CD8-positive, alpha-beta memory T cell (primary cell): Measurements from ENCODE around the gene NAV3. TPM values are rescaled to one million over a fixed set of nuclear protein-coding genes. Genes with fewer than 3 reads are reported as not detected.

ENCODE experiments used
- CTCF ChIA-PET: fragments of 350-600 bp; sonication (Branson Sonifier 250); formaldehyde crosslinking; loops from one replicate; lab custom pipeline; 2021; ENCODE audit warnings: antibody characterized with exemption; lab: Charles Lee
- POLR2A ChIA-PET: fragments of 350-600 bp; sonication (Branson Sonifier 250); formaldehyde crosslinking; loops from one replicate; lab custom pipeline; 2021; ENCODE audit warnings: antibody characterized with exemption; lab: Charles Lee
- DNase-seq, 5 donors: peaks; one replicate each; pipeline versions ENCODE4 v3.0.0 to v3.0.0-alpha.2; 2020 to 2022; ENCODE audit warnings: mixed read lengths in 1 of 5
- H3K27ac ChIP-seq: one replicate; pipeline ENCODE4 v1.7.0; 2013; ENCODE audit warnings: low read depth, mild to moderate bottlenecking, low read length, moderate library complexity
- H3K27me3 ChIP-seq: 2 replicates; pipeline ENCODE4 v1.7.0; 2013; ENCODE audit warnings: low read length, mild to moderate bottlenecking; ENCODE audit not compliant: insufficient read depth, poor library complexity, severe bottlenecking
- H3K36me3 ChIP-seq: 2 replicates; pipeline ENCODE4 v1.7.0; 2013; ENCODE audit warnings: mild to moderate bottlenecking, low read length, moderate library complexity; ENCODE audit not compliant: insufficient read depth
- H3K4me1 ChIP-seq: 2 replicates; pipeline ENCODE4 v1.7.0; 2013; ENCODE audit warnings: mild to moderate bottlenecking, low read length, moderate library complexity; ENCODE audit not compliant: insufficient read depth
- H3K4me3 ChIP-seq: 2 replicates; pipeline ENCODE4 v1.7.0; 2013; ENCODE audit warnings: mild to moderate bottlenecking, low read length
- H3K9me3 ChIP-seq: 2 replicates; pipeline ENCODE4 v1.7.0; 2013; ENCODE audit warnings: mild to moderate bottlenecking, low read length
- H3K27ac Mint-ChIP-seq, 8 donors: one replicate each; pipeline ENCODE4 v1.8.0; 2020 to 2021; ENCODE audit warnings: mixed read lengths in 8 of 8, mild to moderate bottlenecking in 6 of 8, inconsistent platforms in 3 of 8, moderate library complexity in 3 of 8
- H3K27me3 Mint-ChIP-seq, 2 donors: one replicate each; pipeline ENCODE4 v1.8.0; 2020 to 2021; ENCODE audit warnings: mixed read lengths in 2 of 2, mild to moderate bottlenecking in 1 of 2, moderate library complexity in 1 of 2
- H3K36me3 Mint-ChIP-seq, 3 donors: one replicate each; pipeline ENCODE4 v1.8.0; 2020 to 2021; ENCODE audit warnings: mixed read lengths in 3 of 3, inconsistent platforms in 1 of 3, mild to moderate bottlenecking in 1 of 3
- H3K4me1 Mint-ChIP-seq, 3 donors: one replicate each; pipeline ENCODE4 v1.8.0; 2020 to 2021; ENCODE audit warnings: mixed read lengths in 3 of 3, inconsistent platforms in 1 of 3, mild to moderate bottlenecking in 1 of 3
- H3K4me3 Mint-ChIP-seq, 7 donors: one replicate each; pipeline ENCODE4 v1.8.0; 2020 to 2021; ENCODE audit warnings: mixed read lengths in 7 of 7, mild to moderate bottlenecking in 6 of 7, moderate library complexity in 4 of 7, inconsistent platforms in 2 of 7
- H3K9me3 Mint-ChIP-seq, 5 donors: one replicate each; pipeline ENCODE4 v1.8.0; 2020 to 2022; ENCODE audit warnings: mixed read lengths in 5 of 5, mild to moderate bottlenecking in 3 of 5, moderate library complexity in 2 of 5, inconsistent platforms in 1 of 5
- polyA plus RNA-seq: library from polyadenylated mRNA; unstranded; fragments of 300-500 nt; fragmentation: Illumina TruSeq; gene quantifications from one replicate; pipeline ENCODE4 v1.2.3, GENCODE V29; 2021
- total RNA-seq, 2 experiments: library from RNA; stranded (reverse); gene quantifications; one replicate each; pipeline ENCODE4 v1.2.3, GENCODE V29; 2021

Gene NAV3
- total and polyA plus RNA-seq, 3 experiments from 2014 or later: not detected

DNA sequence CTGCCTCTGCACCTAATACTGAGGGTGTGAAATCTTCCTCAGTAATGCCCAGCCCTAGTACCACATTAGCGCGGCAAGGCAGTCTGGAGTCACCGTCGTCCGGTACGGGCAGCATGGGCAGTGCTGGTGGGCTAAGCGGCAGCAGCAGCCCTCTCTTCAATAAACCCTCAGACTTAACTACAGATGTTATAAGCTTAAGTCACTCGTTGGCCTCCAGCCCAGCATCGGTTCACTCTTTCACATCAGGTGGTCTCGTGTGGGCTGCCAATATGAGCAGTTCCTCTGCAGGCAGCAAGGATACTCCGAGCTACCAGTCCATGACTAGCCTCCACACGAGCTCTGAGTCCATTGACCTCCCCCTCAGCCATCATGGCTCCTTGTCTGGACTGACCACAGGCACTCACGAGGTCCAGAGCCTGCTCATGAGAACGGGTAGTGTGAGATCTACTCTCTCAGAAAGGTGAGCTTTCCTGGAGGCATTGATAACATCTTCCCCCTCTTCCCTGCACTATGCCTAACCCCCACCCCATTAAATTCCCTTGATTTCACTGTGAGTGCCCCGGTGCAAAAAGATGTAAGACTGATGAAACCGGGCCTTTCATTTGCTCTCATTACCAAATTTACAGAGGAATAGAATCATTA lies 291.4 kb downstream of the NAV3 start:
- Mint-ChIP-seq H3K4me1 (no peaks in the 10 kb centered on the region), H3K27ac (no peak overlapping the region), H3K36me3 (no peaks in the 10 kb centered on the region), H3K4me3 (no peak overlapping the region), H3K27me3 (no peaks in the 10 kb centered on the region), H3K9me3 (peaks cover 0 to 16% (median 0%) of the 10 kb centered on the region in 5 donors)
- Histone ChIP-seq H3K36me3 (no peaks in the 10 kb centered on the region), H3K27me3 (no peaks in the 10 kb centered on the region), H3K27ac (no peak overlapping the region), H3K4me1 (no peaks in the 10 kb centered on the region), H3K9me3 (peaks cover 1% of the 10 kb centered on the region), H3K4me3 (no peak overlapping the region)
- POLR2A ChIA-PET: no interaction called here
- no peak for DNase-seq
- CTCF ChIA-PET: no interaction called here

DNA sequence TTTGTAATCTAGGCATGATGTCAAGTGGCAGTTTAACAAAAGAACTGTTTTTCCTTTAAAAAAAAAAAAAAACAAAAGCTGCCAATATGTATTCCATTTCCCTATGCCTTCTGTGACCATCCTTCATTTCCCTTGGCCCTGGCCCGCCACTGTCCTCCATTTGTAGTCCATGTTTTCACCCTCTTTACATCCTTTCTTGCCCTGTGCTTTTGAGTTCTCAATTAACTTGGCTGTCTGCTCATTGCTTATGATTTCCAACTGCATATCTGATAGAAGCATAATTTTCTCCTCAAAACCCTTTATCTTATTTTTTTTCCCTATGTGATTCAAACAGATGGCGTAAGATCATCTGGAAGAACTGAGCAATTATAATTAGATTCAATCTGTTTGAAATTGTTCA lies 297.5 kb downstream of the NAV3 start:
- no peaks in the 10 kb centered on the region for H3K36me3 ChIP-seq
- H3K27me3 ChIP-seq: no peaks in the 10 kb centered on the region
- no peaks in the 10 kb centered on the region for H3K4me1 ChIP-seq
- peaks cover 3% of the 10 kb centered on the region for H3K9me3 ChIP-seq
- no peaks in the 10 kb centered on the region for H3K27me3 Mint-ChIP-seq
- DNase-seq: no peak
- peaks cover 5 to 22% (median 10%) of the 10 kb centered on the region in 5 donors for H3K9me3 Mint-ChIP-seq
- CTCF ChIA-PET: no interaction called here
- H3K4me1 Mint-ChIP-seq: no peaks in the 10 kb centered on the region
- H3K27ac Mint-ChIP-seq: no peak overlapping the region
- H3K4me3 ChIP-seq: no peak overlapping the region
- POLR2A ChIA-PET: no interaction called here
- no peak overlapping the region for H3K4me3 Mint-ChIP-seq
- no peaks in the 10 kb centered on the region for H3K36me3 Mint-ChIP-seq
- H3K27ac ChIP-seq: no peak overlapping the region

DNA sequence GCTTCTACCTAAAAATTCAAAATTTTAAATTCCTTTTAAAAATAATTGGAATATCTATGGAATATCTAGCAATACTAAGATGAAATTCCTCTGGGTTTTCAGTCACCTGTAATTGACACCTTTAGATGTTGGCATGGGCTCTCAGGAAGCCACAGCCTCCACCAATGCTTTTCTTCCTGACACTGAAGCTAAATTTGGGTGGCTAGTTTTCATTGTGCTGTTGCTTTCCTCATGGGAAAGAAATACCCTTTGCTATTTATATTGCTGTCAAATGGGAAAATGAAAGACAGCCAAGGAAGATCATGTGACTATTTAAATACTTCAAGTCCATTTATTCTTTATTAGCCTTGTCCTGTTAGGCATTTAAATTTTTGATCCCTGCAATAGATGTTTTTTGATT lies 313.0 kb downstream of the NAV3 start:
- H3K4me3 Mint-ChIP-seq: no peak overlapping the region
- Histone ChIP-seq H3K9me3 (no peaks in the 10 kb centered on the region), H3K4me3 (no peak overlapping the region), H3K27ac (no peak overlapping the region), H3K27me3 (no peaks in the 10 kb centered on the region), H3K36me3 (no peaks in the 10 kb centered on the region), H3K4me1 (no peaks in the 10 kb centered on the region)
- H3K27ac Mint-ChIP-seq: no peak overlapping the region
- no peaks in the 10 kb centered on the region for H3K27me3 Mint-ChIP-seq
- H3K4me1 Mint-ChIP-seq: no peaks in the 10 kb centered on the region
- DNase-seq: no peak
- ChIA-PET POLR2A (no interaction called here), CTCF (no interaction called here)
- H3K9me3 Mint-ChIP-seq: peaks cover 0 to 5% (median 0%) of the 10 kb centered on the region in 5 donors
- no peaks in the 10 kb centered on the region for H3K36me3 Mint-ChIP-seq

DNA sequence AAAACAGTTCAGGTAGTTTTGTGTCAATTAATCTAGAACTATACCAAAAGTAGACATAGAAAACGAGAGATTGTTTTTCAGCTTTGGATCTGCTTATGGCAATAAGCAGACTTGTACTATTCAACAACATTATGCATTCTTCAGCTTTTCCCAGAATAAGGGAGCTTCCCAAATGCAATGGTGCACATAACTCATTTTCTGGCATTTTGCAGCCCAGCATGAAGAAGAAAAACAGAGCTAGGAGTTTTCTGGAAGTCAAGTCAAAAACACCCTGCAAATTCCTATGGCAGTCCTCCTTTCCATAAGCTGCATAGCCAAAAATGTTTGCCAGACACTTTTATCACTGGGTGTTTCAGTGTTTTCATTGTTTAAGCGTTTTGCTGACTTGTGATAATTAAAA lies 314.7 kb downstream of the NAV3 start:
- Mint-ChIP-seq H3K36me3 (no peaks in the 10 kb centered on the region), H3K9me3 (peaks cover 0 to 5% (median 0%) of the 10 kb centered on the region in 5 donors), H3K4me1 (no peaks in the 10 kb centered on the region), H3K4me3 (no peak overlapping the region), H3K27ac (no peak overlapping the region), H3K27me3 (no peaks in the 10 kb centered on the region)
- CTCF ChIA-PET: no interaction called here
- POLR2A ChIA-PET: no interaction called here
- Histone ChIP-seq H3K4me3 (no peak overlapping the region), H3K4me1 (no peaks in the 10 kb centered on the region), H3K9me3 (no peaks in the 10 kb centered on the region), H3K27ac (no peak overlapping the region), H3K27me3 (no peaks in the 10 kb centered on the region), H3K36me3 (no peaks in the 10 kb centered on the region)
- no peak for DNase-seq

DNA sequence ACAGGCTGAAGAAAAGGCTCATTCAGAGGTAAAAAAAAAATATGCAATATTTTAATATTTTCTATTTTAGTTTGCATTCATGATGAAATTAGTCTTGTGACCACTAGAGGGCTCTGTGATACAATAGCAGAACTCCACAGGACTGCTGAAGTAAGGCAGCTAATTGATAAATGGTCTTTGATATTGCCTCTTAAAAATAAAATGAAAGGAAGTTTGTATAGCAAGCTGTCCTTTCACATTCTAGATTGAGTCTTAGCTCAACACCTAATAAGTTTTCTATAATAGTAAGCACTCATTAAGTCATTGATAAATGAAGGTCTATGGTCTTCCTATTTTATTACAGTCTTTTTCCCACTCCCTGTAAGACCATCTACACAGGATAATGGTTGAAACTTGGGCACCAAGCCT lies 315.7 kb downstream of the NAV3 start:
- H3K27me3 ChIP-seq: no peaks in the 10 kb centered on the region
- H3K4me1 Mint-ChIP-seq: no peaks in the 10 kb centered on the region
- no peak overlapping the region for H3K4me3 Mint-ChIP-seq
- no peaks in the 10 kb centered on the region for H3K36me3 Mint-ChIP-seq
- H3K4me1 ChIP-seq: no peaks in the 10 kb centered on the region
- H3K27ac ChIP-seq: no peak overlapping the region
- ChIA-PET POLR2A (no interaction called here), CTCF (no interaction called here)
- H3K36me3 ChIP-seq: no peaks in the 10 kb centered on the region
- H3K27ac Mint-ChIP-seq: no peak overlapping the region
- H3K9me3 ChIP-seq: no peaks in the 10 kb centered on the region
- DNase-seq: no peak
- no peak overlapping the region for H3K4me3 ChIP-seq
- peaks cover 0 to 5% (median 0%) of the 10 kb centered on the region in 5 donors for H3K9me3 Mint-ChIP-seq
- H3K27me3 Mint-ChIP-seq: no peaks in the 10 kb centered on the region

DNA sequence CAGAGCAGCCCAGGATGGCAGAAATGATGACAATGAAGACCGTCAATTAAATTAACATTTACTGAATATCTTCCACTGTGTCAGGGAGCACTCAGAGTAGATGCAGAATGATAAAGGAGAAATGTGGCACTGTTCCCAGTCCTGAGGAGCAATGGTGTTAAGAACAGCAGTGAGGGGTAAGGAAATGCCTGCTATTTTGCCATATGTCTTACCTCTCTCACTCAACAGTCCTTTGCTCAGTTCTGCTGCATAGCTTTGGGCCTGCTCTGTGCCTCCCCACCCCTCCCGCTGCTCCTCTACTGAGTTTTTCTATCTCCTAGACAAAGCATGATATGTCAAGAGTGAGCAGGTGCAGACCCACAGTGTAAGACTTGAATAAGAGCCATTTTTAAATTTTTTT lies 318.8 kb downstream of the NAV3 start:
- ChIA-PET CTCF (no interaction called here), POLR2A (no interaction called here)
- Histone ChIP-seq H3K9me3 (no peaks in the 10 kb centered on the region), H3K4me1 (no peaks in the 10 kb centered on the region), H3K27ac (no peak overlapping the region), H3K4me3 (no peak overlapping the region), H3K36me3 (no peaks in the 10 kb centered on the region), H3K27me3 (no peaks in the 10 kb centered on the region)
- Mint-ChIP-seq H3K36me3 (no peaks in the 10 kb centered on the region), H3K27ac (no peak overlapping the region), H3K27me3 (no peaks in the 10 kb centered on the region), H3K4me3 (no peak overlapping the region), H3K9me3 (peaks cover 0 to 5% (median 0%) of the 10 kb centered on the region in 5 donors), H3K4me1 (no peaks in the 10 kb centered on the region)
- DNase-seq: no peak

DNA sequence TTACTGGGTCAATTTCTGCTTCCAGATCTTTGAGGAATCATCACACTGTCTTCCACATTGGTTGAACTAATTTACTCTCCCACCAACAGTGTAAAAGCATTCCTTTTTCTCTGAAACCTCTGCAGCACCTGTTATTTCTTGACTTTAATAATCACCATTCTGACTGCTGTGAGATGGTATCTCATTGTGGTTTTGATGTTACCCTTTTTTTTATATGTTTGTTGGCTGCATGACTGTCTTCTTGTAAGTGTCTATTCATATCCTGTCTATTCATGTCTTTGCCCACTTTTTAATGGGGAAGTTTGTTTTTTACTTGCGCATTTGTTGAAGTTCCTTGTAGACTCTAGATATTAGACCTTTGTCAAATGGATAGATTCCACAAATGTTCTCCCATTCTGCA lies 324.9 kb downstream of the NAV3 start:
- no peak for DNase-seq
- H3K27ac Mint-ChIP-seq: peak overlapping the region in 1 of 8 donors; percentile 7
- CTCF ChIA-PET: no interaction called here

DNA sequence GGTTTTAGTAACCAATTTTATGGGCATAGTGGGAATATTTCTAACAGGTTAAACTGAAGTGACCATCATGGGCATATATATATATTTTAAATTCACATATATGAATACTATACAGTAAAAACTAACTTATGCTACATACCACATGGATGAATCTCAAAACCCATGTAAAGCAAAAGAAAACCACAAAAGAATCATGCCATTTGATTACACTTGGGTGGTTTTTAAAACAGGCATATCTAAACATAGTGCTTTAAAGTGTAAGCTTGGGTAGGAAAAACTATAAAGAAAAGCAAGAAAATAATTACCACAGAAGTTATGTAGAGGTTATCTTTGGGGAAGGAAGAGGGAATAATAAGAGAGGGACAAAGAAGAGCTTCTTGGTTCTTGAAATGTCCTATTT lies 326.1 kb downstream of the NAV3 start:
- Histone ChIP-seq H3K27me3 (no peaks in the 10 kb centered on the region), H3K36me3 (no peaks in the 10 kb centered on the region), H3K4me3 (no peak overlapping the region), H3K27ac (no peak overlapping the region), H3K9me3 (no peaks in the 10 kb centered on the region), H3K4me1 (no peaks in the 10 kb centered on the region)
- H3K9me3 Mint-ChIP-seq: peaks cover 2 to 18% (median 5%) of the 10 kb centered on the region in 5 donors
- CTCF ChIA-PET: no interaction called here
- no peak overlapping the region for H3K27ac Mint-ChIP-seq
- no peak for DNase-seq
- POLR2A ChIA-PET: no interaction called here
- no peaks in the 10 kb centered on the region for H3K36me3 Mint-ChIP-seq
- no peaks in the 10 kb centered on the region for H3K4me1 Mint-ChIP-seq
- H3K4me3 Mint-ChIP-seq: no peak overlapping the region
- no peaks in the 10 kb centered on the region for H3K27me3 Mint-ChIP-seq

More for the DNA sequence above, 324.9 kb downstream of the NAV3 start:
- H3K9me3 Mint-ChIP-seq: peaks cover 2 to 12% (median 5%) of the 10 kb centered on the region in 5 donors
- no peak overlapping the region for H3K27ac ChIP-seq
- H3K36me3 Mint-ChIP-seq: no peaks in the 10 kb centered on the region
- POLR2A ChIA-PET: no interaction called here
- no peaks in the 10 kb centered on the region for H3K36me3 ChIP-seq
- H3K4me1 ChIP-seq: no peaks in the 10 kb centered on the region
- no peaks in the 10 kb centered on the region for H3K27me3 Mint-ChIP-seq
- no peaks in the 10 kb centered on the region for H3K4me1 Mint-ChIP-seq
- no peaks in the 10 kb centered on the region for H3K27me3 ChIP-seq
- no peaks in the 10 kb centered on the region for H3K9me3 ChIP-seq
- no peak overlapping the region for H3K4me3 Mint-ChIP-seq
- H3K4me3 ChIP-seq: no peak overlapping the region
